DOHH2 (cell line): ENCODE results near the gene ANP32A.

Source experiments
- H3F3A ChIP-seq: fragments of 200-600 bp; sonication (generic), shearing (Covaris generic); 2 replicates; pipeline ENCODE4 v1.6.0; 2016; ENCODE audit warnings: antibody characterized with exemption, mild to moderate bottlenecking; ENCODE audit not compliant: control insufficient read depth, insufficient read depth
- H3K27ac ChIP-seq: fragments of 200-600 bp; sonication (generic); 2 replicates; pipeline ENCODE4 v1.5.1; 2014; ENCODE audit warnings: low read depth, mild to moderate bottlenecking, low read length, moderate library complexity
- H3K27me3 ChIP-seq: fragments of 200-600 bp; sonication (generic); 2 replicates; pipeline ENCODE4 v1.6.1; 2014; ENCODE audit warnings: mild to moderate bottlenecking, low read length, mixed read lengths; ENCODE audit not compliant: control insufficient read depth
- H3K36me3 ChIP-seq: fragments of 200-600 bp; sonication (generic); 2 replicates; pipeline ENCODE4 v1.6.1; 2014; ENCODE audit warnings: mild to moderate bottlenecking, low read length, moderate library complexity, mixed read lengths; ENCODE audit not compliant: control insufficient read depth
- H3K4me1 ChIP-seq: fragments of 200-600 bp; sonication (generic); 2 replicates; pipeline ENCODE4 v1.6.1; 2014; ENCODE audit warnings: mild to moderate bottlenecking, low read length, mixed read lengths; ENCODE audit not compliant: control insufficient read depth
- H3K4me2 ChIP-seq: fragments of 200-600 bp; sonication (generic); 2 replicates; pipeline ENCODE4 v1.6.0; 2014; ENCODE audit warnings: mild to moderate bottlenecking, low read length, moderate library complexity
- H3K4me3 ChIP-seq: fragments of 200-600 bp; sonication (generic); 2 replicates; pipeline ENCODE4 v1.5.1; 2014; ENCODE audit warnings: mild to moderate bottlenecking, low read length, mixed read lengths
- H3K79me2 ChIP-seq: fragments of 200-600 bp; sonication (generic); 2 replicates; pipeline ENCODE4 v1.6.1; 2014; ENCODE audit warnings: mild to moderate bottlenecking, low read length, mixed read lengths; ENCODE audit not compliant: control insufficient read depth
- H3K9me2 ChIP-seq: fragments of 200-600 bp; sonication (generic); replicated peaks from 2 replicates; pipeline ENCODE4 v1.6.1; 2014; ENCODE audit warnings: mild to moderate bottlenecking, low read length, mixed read lengths; ENCODE audit not compliant: control insufficient read depth
- H3K9me3 ChIP-seq: fragments of 200-600 bp; sonication (generic); 2 replicates; pipeline ENCODE4 v1.6.1; 2014; ENCODE audit warnings: antibody characterized with exemption, low read length, mixed read lengths; ENCODE audit not compliant: control insufficient read depth, insufficient read depth
- H4K20me1 ChIP-seq: fragments of 200-600 bp; sonication (generic); 2 replicates; pipeline ENCODE4 v1.6.0; 2014; ENCODE audit warnings: low read depth, mild to moderate bottlenecking, antibody characterized with exemption, low read length, moderate library complexity; ENCODE audit not compliant: control insufficient read depth, insufficient read depth
- CTCF ChIP-seq: fragments of 200-600 bp; sonication (generic); IDR thresholded peaks from one replicate; pipeline ENCODE4 v1.5.1; 2014; ENCODE audit warnings: antibody characterized with exemption, mild to moderate bottlenecking, low read depth, low read length; ENCODE audit not compliant: poor library complexity, severe bottlenecking
- EZH2phosphoT487 ChIP-seq: fragments of 200-600 bp; sonication (generic); IDR thresholded peaks from 2 replicates; pipeline ENCODE4 v1.6.1; 2017; ENCODE audit warnings: borderline replicate concordance, mild to moderate bottlenecking, antibody characterized with exemption, low read length, moderate library complexity, mixed read lengths

The ANP32A gene

DNA sequence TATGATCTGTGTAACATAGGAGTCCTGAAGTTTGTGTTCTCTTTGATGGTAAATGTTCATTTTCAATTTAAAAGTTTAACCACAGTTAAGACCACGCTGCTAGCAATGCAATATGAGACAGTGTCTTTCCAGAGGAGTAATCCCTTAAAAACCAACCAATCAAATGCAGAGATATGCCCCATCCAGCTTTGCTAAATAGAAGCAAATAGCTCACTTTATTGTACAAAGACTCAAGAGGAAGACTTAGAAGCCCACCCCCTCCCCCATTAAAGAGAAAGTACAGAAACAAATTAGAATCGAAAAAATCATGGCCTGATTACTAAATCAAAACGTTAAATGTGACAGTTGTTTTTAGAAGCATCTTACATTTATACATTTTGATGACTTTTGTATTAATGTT is 2.1 kb upstream of the ANP32A start:
- H3K9me3 ChIP-seq: no peaks in the 10 kb centered on the region
- no peak for TF ChIP-seq CTCF
- TF ChIP-seq EZH2phosphoT487: no peak
- no peaks in the 10 kb centered on the region for H3K9me2 ChIP-seq
- H3K27me3 ChIP-seq: no peaks in the 10 kb centered on the region
- peaks cover 58% of the 10 kb centered on the region for H3K79me2 ChIP-seq
- peaks cover 10% of the 10 kb centered on the region; the same call in 1 of the 2 replicates for H3F3A ChIP-seq
- H3K4me3 ChIP-seq: peak overlapping the region; percentile 97
- 0 out of 2 replicates have a peak, but pooled peaks cover 4% of the 10 kb centered on the region for H4K20me1 ChIP-seq
- H3K36me3 ChIP-seq: peaks cover 35% of the 10 kb centered on the region
- no peak overlapping the region for H3K27ac ChIP-seq
- peak overlapping the region; percentile 75 for H3K4me2 ChIP-seq
- peaks cover 18% of the 10 kb centered on the region for H3K4me1 ChIP-seq

- peaks cover 68% of the 10 kb centered on the region for H3K79me2 ChIP-seq
These were observed 1.2 kb upstream of the ANP32A start for GRCh38 chr15:68821841-68822381.

DNA sequence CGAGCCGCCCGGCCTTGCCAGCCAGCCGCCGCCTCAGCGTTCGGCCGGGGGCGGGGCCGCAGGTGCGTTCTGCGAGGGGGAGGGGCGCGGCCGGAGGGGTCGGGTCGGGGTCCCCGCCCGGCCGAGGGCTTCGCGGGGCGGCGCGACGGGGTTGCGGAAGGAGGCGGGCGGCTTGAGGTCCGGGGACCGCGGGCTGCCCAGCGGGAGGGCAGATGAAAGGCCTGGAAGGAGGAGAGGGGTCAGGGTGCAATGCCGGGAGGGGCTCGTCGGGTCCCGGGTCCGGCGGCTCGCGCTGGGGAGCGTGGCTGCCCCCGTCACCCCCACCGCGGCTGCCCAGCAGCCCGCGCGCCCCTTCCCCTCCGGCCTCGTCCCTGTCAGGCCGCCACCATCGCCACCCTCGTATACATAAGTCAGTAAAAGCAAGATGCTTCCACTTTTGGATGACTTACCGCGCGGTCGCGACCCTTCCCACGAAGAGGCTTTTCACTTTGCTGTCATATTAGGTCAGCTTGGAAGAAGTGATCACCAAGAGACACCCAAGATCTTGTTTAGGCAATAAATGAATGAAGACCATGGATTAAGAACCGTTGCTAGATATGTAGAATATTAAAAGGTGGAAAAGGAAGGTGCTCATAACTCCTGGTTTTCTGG is 620 bp upstream of the ANP32A start:
- H3K27me3 ChIP-seq: no peaks in the 10 kb centered on the region
- peak overlapping the region; percentile 75 for H3K4me2 ChIP-seq
- TF ChIP-seq EZH2phosphoT487 (no peak), CTCF (no peak)
- H3K4me3 ChIP-seq: peak overlapping the region; percentile 97
- H3K9me2 ChIP-seq: no peaks in the 10 kb centered on the region
- peaks cover 10% of the 10 kb centered on the region; the same call in 1 of the 2 replicates for H3F3A ChIP-seq
- peaks cover 74% of the 10 kb centered on the region for H3K79me2 ChIP-seq
- H3K9me3 ChIP-seq: no peaks in the 10 kb centered on the region
- H3K27ac ChIP-seq: peak overlapping the region; percentile 93
- peaks cover 10% of the 10 kb centered on the region; the same call in 1 of the 2 replicates for H4K20me1 ChIP-seq
- peaks cover 48% of the 10 kb centered on the region for H3K36me3 ChIP-seq
- H3K4me1 ChIP-seq: peaks cover 28% of the 10 kb centered on the region

More at GRCh38 chr15:68821841-68822381, 1.2 kb upstream of the ANP32A start:
- H3K4me1 ChIP-seq: peaks cover 22% of the 10 kb centered on the region
- no peaks in the 10 kb centered on the region for H3K27me3 ChIP-seq
- H3K36me3 ChIP-seq: peaks cover 42% of the 10 kb centered on the region
- peak overlapping the region; percentile 75 for H3K4me2 ChIP-seq
- H3K4me3 ChIP-seq: peak overlapping the region; percentile 97
- no peaks in the 10 kb centered on the region for H3K9me3 ChIP-seq
- H3F3A ChIP-seq: peaks cover 10% of the 10 kb centered on the region; the same call in 1 of the 2 replicates
- H4K20me1 ChIP-seq: 0 out of 2 replicates have a peak, but pooled peaks cover 4% of the 10 kb centered on the region
- TF ChIP-seq CTCF (no peak), EZH2phosphoT487 (no peak)
- H3K27ac ChIP-seq: no peak overlapping the region
- no peaks in the 10 kb centered on the region for H3K9me2 ChIP-seq
